ENCODE results near the gene GMCL1. TPM values are rescaled to one million over a fixed set of nuclear protein-coding genes. Genes with fewer than 3 reads are reported as not detected.
"Not testable (repeated sequence)": the region's sequence is repeated elsewhere in the genome, so short reads cannot be mapped to it uniquely, and the experiment has no call there.

The GMCL1 gene
- total RNA-seq, 1 donor from 2014 or later: 7.9 TPM

GRCh38 chr2:69805887-69806286 lies 23.6 kb upstream of the GMCL1 start:
- no peak for DNase-seq (ENCODE audit: low read depth in 2 of 2)

GRCh38 chr2:69807821-69808540 lies 21.5 kb upstream of the GMCL1 start:
- DNase-seq (ENCODE audit: low read depth in 2 of 2): no peak

- DNase-seq (ENCODE audit: low read depth in 2 of 2): no peak
Observed at GRCh38 chr2:69810550-69810949, 18.9 kb upstream of the GMCL1 start.

GRCh38 chr2:69811018-69811417 lies 18.4 kb upstream of the GMCL1 start:
- no peak for DNase-seq (ENCODE audit: low read depth in 2 of 2)

GRCh38 chr2:69811591-69811990 lies 17.9 kb upstream of the GMCL1 start:
- DNase-seq (ENCODE audit: low read depth in 2 of 2): no peak

- DNase-seq (ENCODE audit: low read depth in 2 of 2): peak; percentile 34 to 61
Observed at GRCh38 chr2:69815717-69816116, 13.7 kb upstream of the GMCL1 start.

GRCh38 chr2:69816923-69817542 lies 12.4 kb upstream of the GMCL1 start:
- DNase-seq (ENCODE audit: low read depth in 2 of 2): peak; percentile 88 to 90

GRCh38 chr2:69817729-69818501 lies 11.5 kb upstream of the GMCL1 start:
- peak in 1 of 2 donors; percentile 55 for DNase-seq (ENCODE audit: low read depth in 2 of 2)

GRCh38 chr2:69827796-69828540 lies 1.5 kb upstream of the GMCL1 start:
- no peak for DNase-seq (ENCODE audit: low read depth in 2 of 2)

- DNase-seq (ENCODE audit: low read depth in 2 of 2): no peak
Observed at GRCh38 chr2:69828938-69829255, 563 bp upstream of the GMCL1 start.

- peak; percentile 18 to 25 for DNase-seq (ENCODE audit: low read depth in 2 of 2)
Observed at GRCh38 chr2:69830045-69830905, 815 bp downstream of the GMCL1 start.

GRCh38 chr2:69830906-69831241 lies 1.4 kb downstream of the GMCL1 start:
- DNase-seq (ENCODE audit: low read depth in 2 of 2): not testable (repeated sequence)

- DNase-seq (ENCODE audit: low read depth in 2 of 2): no peak
Observed at GRCh38 chr2:69831354-69831905, 2.0 kb downstream of the GMCL1 start.

- DNase-seq (ENCODE audit: low read depth in 2 of 2): no peak
Observed at GRCh38 chr2:69833752-69834151, 4.3 kb downstream of the GMCL1 start.

GRCh38 chr2:69835666-69836065 lies 6.2 kb downstream of the GMCL1 start:
- no peak for DNase-seq (ENCODE audit: low read depth in 2 of 2)

- no peak for DNase-seq (ENCODE audit: low read depth in 2 of 2)
Observed at GRCh38 chr2:69836316-69836715, 6.9 kb downstream of the GMCL1 start.

- no peak for DNase-seq (ENCODE audit: low read depth in 2 of 2)
Observed at GRCh38 chr2:69837533-69837932, 8.1 kb downstream of the GMCL1 start.

- no peak for DNase-seq (ENCODE audit: low read depth in 2 of 2)
Observed at GRCh38 chr2:69843993-69844392, 14.5 kb downstream of the GMCL1 start.

- no peak for DNase-seq (ENCODE audit: low read depth in 2 of 2)
Observed at GRCh38 chr2:69844560-69844959, 15.1 kb downstream of the GMCL1 start.

GRCh38 chr2:69846182-69847067 lies 17.0 kb downstream of the GMCL1 start:
- peak in 1 of 2 donors; percentile 4 for DNase-seq (ENCODE audit: low read depth in 2 of 2)

All from lung microvascular endothelial cell (primary cell).